Activated CD8-positive, alpha-beta T cell treated with anti-CD3 and anti-CD28 coated beads for 36 hours (primary cell): Measurements from ENCODE around the gene NUP210L. TPM values are rescaled to one million over a fixed set of nuclear protein-coding genes. Genes with fewer than 3 reads are reported as not detected.

ENCODE experiments used
- ATAC-seq: fragments of 200-7000 bp; cut with Tn5 transposase; one replicate; pipeline ENCODE4 v1.10.0; 2021; ENCODE audit warnings: mild to moderate bottlenecking, moderate library complexity
- CTCF ChIA-PET: fragments of 350-600 bp; sonication (Branson Sonifier 250); formaldehyde crosslinking; loops from one replicate; lab custom pipeline; 2021; ENCODE audit warnings: antibody characterized with exemption; lab: Charles Lee
- POLR2A ChIA-PET: fragments of 350-600 bp; sonication (Branson Sonifier 250); formaldehyde crosslinking; loops from one replicate; lab custom pipeline; 2021; ENCODE audit warnings: antibody characterized with exemption; lab: Charles Lee
- DNase-seq: peaks from one replicate; pipeline ENCODE4 v3.0.0-alpha.2; 2020
- H3K27ac Mint-ChIP-seq: one replicate; pipeline ENCODE4 v1.8.0; 2021; ENCODE audit warnings: mild to moderate bottlenecking, mixed read lengths
- H3K27me3 Mint-ChIP-seq: one replicate; pipeline ENCODE4 v1.8.0; 2021; ENCODE audit warnings: mixed read lengths
- H3K36me3 Mint-ChIP-seq: one replicate; pipeline ENCODE4 v1.8.0; 2021; ENCODE audit warnings: low read depth, mixed read lengths
- H3K4me1 Mint-ChIP-seq: one replicate; pipeline ENCODE4 v1.8.0; 2021; ENCODE audit warnings: low read depth, mixed read lengths
- H3K4me3 Mint-ChIP-seq: one replicate; pipeline ENCODE4 v1.8.0; 2021; ENCODE audit warnings: mild to moderate bottlenecking, moderate library complexity, mixed read lengths
- H3K9me3 Mint-ChIP-seq: one replicate; pipeline ENCODE4 v1.8.0; 2021; ENCODE audit warnings: mixed read lengths
- CTCF ChIP-seq: fragments of 200-600 bp; IDR thresholded peaks from one replicate; pipeline ENCODE4 v1.8.0; 2022; ENCODE audit warnings: antibody characterized with exemption, mild to moderate bottlenecking
- intact Hi-C: fragments of 100-400 bp; cut with micrococcal nuclease; formaldehyde crosslinking; loops from one replicate; pipeline ENCODE4 v1.10.0; 2022
- total RNA-seq, 2 experiments: library from RNA; stranded (reverse); gene quantifications; one replicate each; pipeline ENCODE4 v1.2.3, GENCODE V29; 2021

NUP210L gene
- under 1 TPM in 1 of 2 experiments, not detected in 1; 0.07 TPM for total RNA-seq

- Mint-ChIP-seq H3K27ac (peak within 1 kb of the TSS; percentile 81), H3K36me3 (peaks cover 61% of the 10 kb centered on the region), H3K4me1 (peaks cover 67% of the 10 kb centered on the region), H3K27me3 (no peaks in the 10 kb centered on the region), H3K9me3 (peaks cover 3% of the 10 kb centered on the region), H3K4me3 (no peak within 1 kb of the TSS)
- intact Hi-C loops = loop anchor here (10.0 kb wide), 1 partner anchor 160 kb away; the partner anchor contains the start of gene RPS27
- no peak for TF ChIP-seq CTCF
- CTCF ChIA-PET = interaction anchor here (1.4 kb wide), 1 partner anchor 18 kb away, joined by 5 read pairs; no protein-coding TSS in a partner anchor
- ATAC-seq = no peak
- POLR2A ChIA-PET = interaction anchor here (0.9 to 1.6 kb wide), 5 partner anchors 12 to 160 kb away, joined by 3 to 6 read pairs (median 3); no protein-coding TSS in a partner anchor
- no peak for DNase-seq
These were observed at the start of gene NUP210L for GRCh38 chr1:154154534-154155191. TSS of gene NUP210L (minus strand) at chr1:154155073.

- POLR2A ChIA-PET = interaction anchor here (1.0 to 1.2 kb wide), 3 partner anchors 65 to 72 kb away, joined by 3 to 4 read pairs (median 3); no protein-coding TSS in a partner anchor
- Mint-ChIP-seq H3K27me3 (no peaks in the 10 kb centered on the region), H3K9me3 (no peaks in the 10 kb centered on the region), H3K4me1 (no peaks in the 10 kb centered on the region), H3K36me3 (no peaks in the 10 kb centered on the region), H3K27ac (no peak overlapping the region), H3K4me3 (no peak overlapping the region)
- DNase-seq (no peak), ATAC-seq (peak; percentile 13)
- no peak for TF ChIP-seq CTCF
- intact Hi-C loops = loop anchor here (5.0 kb wide), 1 partner anchor 73 kb away; the partner anchor contains the start of gene HAX1
- CTCF ChIA-PET = interaction anchor here (0.6 to 3.8 kb wide), 27 partner anchors 8 to 204 kb away, joined by 3 to 38 read pairs (median 4); partner anchors contain the start of gene HAX1
These were observed 44.6 kb upstream of the NUP210L start for GRCh38 chr1:154199563-154199879.

GRCh38 chr1:154198756-154199562, 44.1 kb upstream of the NUP210L start:
- Mint-ChIP-seq H3K27me3 (peaks cover 3% of the 10 kb centered on the region), H3K4me3 (no peak overlapping the region), H3K9me3 (no peaks in the 10 kb centered on the region), H3K4me1 (no peaks in the 10 kb centered on the region), H3K36me3 (no peaks in the 10 kb centered on the region), H3K27ac (no peak overlapping the region)
- intact Hi-C loops = loop anchor here (5.0 kb wide), 1 partner anchor 73 kb away; the partner anchor contains the start of gene HAX1
- ChIA-PET CTCF (interaction anchor here (0.6 to 3.8 kb wide), 28 partner anchors 8 to 205 kb away, joined by 3 to 38 read pairs (median 4); partner anchors contain the start of gene HAX1), POLR2A (interaction anchor here (0.9 to 1.2 kb wide), 4 partner anchors 8 to 73 kb away, joined by 3 to 4 read pairs (median 3); no protein-coding TSS in a partner anchor)
- DNase-seq (peak; percentile 65), ATAC-seq (peak; percentile 82)
- TF ChIP-seq CTCF = peak; percentile 69

GRCh38 chr1:154193821-154194220, 38.9 kb upstream of the NUP210L start:
- CTCF ChIA-PET = interaction anchor here (0.7 to 1.5 kb wide), 3 partner anchors 8 to 141 kb away, joined by 3 to 5 read pairs (median 4); no protein-coding TSS in a partner anchor
- no peak overlapping the region for H3K27ac Mint-ChIP-seq
- peaks cover 5% of the 10 kb centered on the region for H3K4me1 Mint-ChIP-seq
- H3K36me3 Mint-ChIP-seq = no peaks in the 10 kb centered on the region
- intact Hi-C loops = no loop called here
- POLR2A ChIA-PET = interaction anchor here (0.5 kb wide), 1 partner anchor 103 kb away, joined by 3 read pairs; no protein-coding TSS in a partner anchor
- DNase-seq = no peak
- no peak overlapping the region for H3K4me3 Mint-ChIP-seq
- no peak for TF ChIP-seq CTCF
- ATAC-seq = no peak
- H3K27me3 Mint-ChIP-seq = peaks cover 16% of the 10 kb centered on the region
- H3K9me3 Mint-ChIP-seq = no peaks in the 10 kb centered on the region
